Left ventricle myocardium inferior (tissue), 1 donor: ENCODE data around the gene SASH3. TPM values are rescaled to one million over a fixed set of nuclear protein-coding genes. Genes with fewer than 3 reads are reported as not detected.

ENCODE experiments used
- DNase-seq: peaks from one replicate; pipeline ENCODE4 v3.0.0-alpha.2; 2020
- H3K27ac ChIP-seq: fragments of 200-600 bp; replicated peaks from 2 replicates; pipeline ENCODE4 v1.8.0; 2021
- H3K27me3 ChIP-seq: fragments of 200-600 bp; 2 replicates; pipeline ENCODE4 v1.8.0; 2021; ENCODE audit warnings: low read depth
- H3K36me3 ChIP-seq: fragments of 200-600 bp; 2 replicates; pipeline ENCODE4 v1.8.0; 2021
- H3K4me1 ChIP-seq: fragments of 200-600 bp; 2 replicates; pipeline ENCODE4 v1.8.0; 2021
- H3K4me3 ChIP-seq: fragments of 200-600 bp; 2 replicates; pipeline ENCODE4 v1.8.0; 2021; ENCODE audit warnings: mild to moderate bottlenecking, moderate library complexity
- H3K9me3 ChIP-seq: fragments of 200-600 bp; replicated peaks from 2 replicates; pipeline ENCODE4 v1.8.0; 2021
- CTCF ChIP-seq: fragments of 200-600 bp; IDR thresholded peaks from 2 replicates; pipeline ENCODE4 v1.8.0; 2021; ENCODE audit warnings: antibody characterized with exemption, mild to moderate bottlenecking, borderline replicate concordance
- intact Hi-C: fragments of 100-400 bp; cut with micrococcal nuclease; formaldehyde crosslinking; loops from one replicate; pipeline ENCODE4 v1.11.0; 2022
- total RNA-seq: library from RNA; stranded (reverse); fragmentation: NEBNext Ultra II Directional; extraction: Animal tissue kit (Norgen Biotek cat#: 25700); gene quantifications from one replicate; pipeline ENCODE4 v1.2.1, GENCODE V29; 2021
- donor health status: DM: no; HTN: yes; CAD: no; lungs with severe emphysema.

Gene SASH3
- total RNA-seq, 1 donor from 2014 or later, result 2.2 TPM

- H3K36me3 ChIP-seq, result no peaks in the 10 kb centered on the region
Observed at GRCh38 chrX:129791336-129791735, 11.6 kb downstream of the SASH3 start.

GRCh38 chrX:129791961-129792570 is 12.3 kb downstream of the SASH3 start:
- Histone ChIP-seq H3K27me3 (no peaks in the 10 kb centered on the region), H3K36me3 (no peaks in the 10 kb centered on the region), H3K4me1 (no peaks in the 10 kb centered on the region), H3K9me3 (no peaks in the 10 kb centered on the region), H3K4me3 (no peak overlapping the region), H3K27ac (no peak overlapping the region)
- no peak for DNase-seq
- intact Hi-C loops, result no loop called here
- TF ChIP-seq CTCF, result no peak

More at GRCh38 chrX:129791336-129791735, 11.6 kb downstream of the SASH3 start:
- Histone ChIP-seq H3K27me3 (no peaks in the 10 kb centered on the region), H3K27ac (no peak overlapping the region), H3K4me1 (no peaks in the 10 kb centered on the region), H3K4me3 (no peak overlapping the region), H3K9me3 (no peaks in the 10 kb centered on the region)
- intact Hi-C loops, result no loop called here
- no peak for DNase-seq
- TF ChIP-seq CTCF, result no peak

DNA sequence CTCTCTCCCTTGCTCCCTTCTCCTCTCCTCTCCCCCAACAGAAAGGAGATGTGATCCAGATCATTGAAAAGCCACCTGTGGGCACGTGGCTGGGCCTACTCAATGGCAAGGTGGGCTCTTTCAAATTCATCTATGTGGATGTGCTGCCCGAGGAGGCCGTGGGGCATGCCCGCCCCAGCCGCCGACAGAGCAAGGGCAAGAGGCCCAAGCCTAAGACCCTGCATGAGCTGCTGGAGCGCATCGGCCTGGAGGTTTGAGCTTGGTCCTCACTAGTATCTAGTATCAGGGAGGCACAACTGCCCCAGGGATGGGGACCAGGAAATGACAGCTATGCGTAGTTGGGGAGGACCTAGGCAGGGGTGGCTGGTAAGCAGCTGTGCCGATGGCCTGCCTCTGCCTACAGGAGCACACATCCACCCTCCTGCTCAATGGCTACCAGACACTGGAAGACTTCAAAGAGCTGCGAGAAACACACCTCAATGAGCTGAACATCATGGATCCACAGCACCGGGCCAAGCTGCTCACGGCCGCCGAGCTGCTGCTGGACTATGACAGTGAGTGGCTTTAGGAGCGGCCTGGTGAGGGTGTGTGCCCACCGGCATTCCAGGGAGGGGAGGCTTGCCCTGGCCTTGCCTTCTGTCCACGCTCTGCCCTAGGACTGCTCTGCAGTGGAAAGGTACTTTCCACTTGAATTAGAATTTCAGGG is 13.0 kb downstream of the SASH3 start:
- H3K27me3 ChIP-seq, result no peaks in the 10 kb centered on the region
- no peak for TF ChIP-seq CTCF
- no peaks in the 10 kb centered on the region for H3K9me3 ChIP-seq
- no peak overlapping the region for H3K27ac ChIP-seq
- no peak overlapping the region for H3K4me3 ChIP-seq
- H3K4me1 ChIP-seq, result no peaks in the 10 kb centered on the region
- H3K36me3 ChIP-seq, result no peaks in the 10 kb centered on the region
- DNase-seq, result no peak
- intact Hi-C loops, result no loop called here

DNA sequence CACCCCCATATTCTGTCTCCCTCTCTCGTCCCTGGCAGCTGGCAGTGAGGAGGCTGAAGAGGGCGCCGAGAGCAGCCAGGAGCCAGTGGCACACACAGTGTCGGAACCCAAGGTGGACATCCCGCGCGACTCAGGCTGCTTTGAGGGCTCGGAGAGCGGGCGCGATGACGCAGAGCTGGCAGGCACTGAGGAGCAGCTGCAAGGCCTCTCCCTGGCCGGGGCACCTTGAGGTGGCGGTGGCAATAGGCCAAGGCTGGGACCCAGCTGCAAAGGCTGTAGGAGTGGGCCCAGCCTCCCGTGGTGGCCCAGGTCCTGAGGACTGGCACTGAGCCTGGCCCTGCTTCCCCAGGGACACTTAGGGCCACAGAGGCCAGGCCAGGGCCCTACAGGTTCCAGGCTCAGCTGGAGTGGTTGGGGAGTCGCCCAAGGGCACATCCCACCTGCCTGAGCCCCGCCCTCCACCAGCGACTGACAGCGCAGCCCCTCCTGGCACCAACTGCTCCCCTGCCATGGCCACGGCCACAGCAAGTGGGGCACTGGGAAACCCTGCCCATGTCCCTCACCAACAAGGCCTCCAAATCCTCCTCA is 13.9 kb downstream of the SASH3 start:
- H3K9me3 ChIP-seq, result no peaks in the 10 kb centered on the region
- no peak overlapping the region for H3K27ac ChIP-seq
- TF ChIP-seq CTCF, result no peak
- no peaks in the 10 kb centered on the region for H3K27me3 ChIP-seq
- no peaks in the 10 kb centered on the region for H3K36me3 ChIP-seq
- no peak overlapping the region for H3K4me3 ChIP-seq
- H3K4me1 ChIP-seq, result no peaks in the 10 kb centered on the region
- no peak for DNase-seq
- intact Hi-C loops, result no loop called here

DNA sequence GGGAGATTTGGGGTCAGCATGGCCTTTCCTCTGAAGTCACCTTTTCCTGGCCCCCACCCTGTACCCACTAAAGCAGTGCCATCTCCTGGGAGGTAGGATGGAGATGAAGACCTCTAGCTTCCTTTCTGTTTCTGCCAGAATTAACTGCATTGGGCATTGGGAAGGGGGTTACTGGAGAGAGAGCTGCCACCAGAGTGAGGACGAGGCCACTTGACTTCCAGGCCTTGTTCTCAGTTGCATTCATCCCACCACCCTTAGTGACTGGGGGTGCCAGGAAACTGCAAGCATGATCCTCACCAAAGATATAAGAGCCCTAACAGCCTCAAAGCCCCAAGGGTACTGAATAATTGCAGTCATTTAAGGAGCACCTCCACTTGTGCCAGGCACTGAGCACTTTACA is 15.8 kb downstream of the SASH3 start:
- no peak for TF ChIP-seq CTCF
- no peaks in the 10 kb centered on the region for H3K9me3 ChIP-seq
- intact Hi-C loops, result no loop called here
- no peaks in the 10 kb centered on the region for H3K36me3 ChIP-seq
- no peaks in the 10 kb centered on the region for H3K4me1 ChIP-seq
- no peak for DNase-seq
- no peak overlapping the region for H3K4me3 ChIP-seq
- H3K27ac ChIP-seq, result no peak overlapping the region
- no peaks in the 10 kb centered on the region for H3K27me3 ChIP-seq
